HepG2 (cell line): ENCODE measurements around the gene C6orf136. TPM values are rescaled to one million over a fixed set of nuclear protein-coding genes. Genes with fewer than 3 reads are reported as not detected.
A peak's percentile ranks its signal among the peaks of the same experiment; 100 is the strongest.

Source experiments
- BRCA1 ChIP-seq: sonication (generic); formaldehyde crosslinking; IDR thresholded peaks from 2 replicates; pipeline ENCODE4 v1.4.0; 2020; ENCODE audit warnings: missing genetic modification reagents
- CCAR2 ChIP-seq: fragments of 200-400 bp; formaldehyde crosslinking; optimal IDR thresholded peaks from 2 replicates; pipeline ENCODE3; 2018; ENCODE audit warnings: low read depth, mild to moderate bottlenecking, low read length, moderate library complexity
- ELF4 ChIP-seq: sonication (generic); formaldehyde crosslinking; IDR thresholded peaks from 2 replicates; pipeline ENCODE4 v1.5.0; 2020; ENCODE audit warnings: missing genetic modification reagents, mild to moderate bottlenecking, moderate library complexity, borderline replicate concordance
- HNRNPK ChIP-seq: fragments of 200-400 bp; formaldehyde crosslinking; IDR thresholded peaks from 2 replicates; pipeline ENCODE4 v1.6.1; 2018; ENCODE audit warnings: low read length, low read depth, moderate library complexity, mild to moderate bottlenecking; ENCODE audit not compliant: poor library complexity, severe bottlenecking
- HOXD1 ChIP-seq: sonication (generic); formaldehyde crosslinking; IDR thresholded peaks from 2 replicates; pipeline ENCODE4 v1.5.0; 2020; ENCODE audit warnings: missing genetic modification reagents
- ISL2 ChIP-seq: sonication (generic); formaldehyde crosslinking; IDR thresholded peaks from 2 replicates; pipeline ENCODE4 v1.5.0; 2020; ENCODE audit warnings: missing genetic modification reagents
- PAF1 ChIP-seq: IDR thresholded peaks from 2 replicates; pipeline ENCODE4 v1.6.1; 2016; ENCODE audit warnings: missing genetic modification reagents, missing compliant biosample characterization
- POLR2A ChIP-seq, 2 experiments: IDR thresholded peaks; 2 replicates each; pipeline ENCODE4 v1.6.1; 2011; ENCODE audit warnings: low read depth in 2 of 2, low read length in 2 of 2, mild to moderate bottlenecking in 1 of 2, moderate library complexity in 1 of 2; ENCODE audit not compliant: insufficient read depth in 1 of 2
- POLR2AphosphoS5 ChIP-seq: IDR thresholded peaks from 2 replicates; pipeline ENCODE4 v1.6.1; 2012; ENCODE audit warnings: low read depth, low read length
- RXRB ChIP-seq: IDR thresholded peaks from 2 replicates; pipeline ENCODE4 v1.6.1; 2016; ENCODE audit warnings: borderline replicate concordance, missing genetic modification reagents, missing compliant biosample characterization
- SMARCC2 ChIP-seq: fragments of 450-650 bp; IDR thresholded peaks from 2 replicates; pipeline ENCODE4 v1.6.1; 2017; ENCODE audit warnings: antibody characterized with exemption, mild to moderate bottlenecking
- SSRP1 ChIP-seq: IDR thresholded peaks from 2 replicates; pipeline ENCODE4 v1.6.1; 2016; ENCODE audit warnings: control low read depth
- TRIM24 ChIP-seq: sonication (generic); formaldehyde crosslinking; IDR thresholded peaks from 2 replicates; pipeline ENCODE4 v1.8.0; 2022; ENCODE audit warnings: mild to moderate bottlenecking, missing genetic modification reagents
- ZC3H13 ChIP-seq: sonication (generic); formaldehyde crosslinking; IDR thresholded peaks from 2 replicates; pipeline ENCODE4 v1.8.1; 2023; ENCODE audit warnings: mild to moderate bottlenecking, missing genetic modification reagents, moderate library complexity
- ZNF335 ChIP-seq: sonication (generic); formaldehyde crosslinking; IDR thresholded peaks from 2 replicates; pipeline ENCODE4 v1.4.0; 2020; ENCODE audit warnings: missing genetic modification reagents
- ZNF746 ChIP-seq: sonication (generic); formaldehyde crosslinking; IDR thresholded peaks from 2 replicates; pipeline ENCODE4 v1.8.0; 2022; ENCODE audit warnings: mild to moderate bottlenecking, missing genetic modification reagents
- polyA plus RNA-seq, 8 experiments: library from polyadenylated mRNA; depleted of rRNA in 3 of 8; stranded (reverse) in 7 of 8; unstranded in 1 of 8; fragments of >200 nt; fragmentation: Illumina TruSeq in 4 of 8; extraction: Trizol in 4 of 8; gene quantifications; 2 replicates each; pipeline versions ENCODE4 v1.2.1 to v1.2.3, GENCODE V29; 2011 to 2016; ENCODE audit warnings: low read depth in 4 of 8, missing spikeins in 1 of 8, mixed read lengths in 1 of 8; ENCODE audit not compliant: insufficient read depth in 1 of 8
- total RNA-seq, 5 experiments: library from RNA; depleted of rRNA; stranded (reverse); fragments of >200 nt; fragmentation: Illumina TruSeq; extraction: Trizol; gene quantifications; 2 replicates each; pipeline ENCODE4 v1.2.3, GENCODE V29; 2016; ENCODE audit warnings: low read depth in 1 of 5
- TF ChIP-seq, protein P1 (sequence below): sonication (generic); formaldehyde crosslinking; IDR thresholded peaks from 2 replicates; pipeline ENCODE4 v1.4.0; 2020; ENCODE audit warnings: low read depth, mild to moderate bottlenecking, missing genetic modification reagents
- TF ChIP-seq, protein P2 (sequence below): sonication (generic); formaldehyde crosslinking; IDR thresholded peaks from 2 replicates; pipeline ENCODE4 v1.8.0; 2022; ENCODE audit warnings: mild to moderate bottlenecking, missing genetic modification reagents, borderline replicate concordance
- TF ChIP-seq, protein P3 (sequence below): sonication (generic); formaldehyde crosslinking; IDR thresholded peaks from 2 replicates; pipeline ENCODE4 v1.4.0; 2020; ENCODE audit warnings: missing genetic modification reagents
- TF ChIP-seq, protein P4 (sequence below): sonication (generic); formaldehyde crosslinking; IDR thresholded peaks from 2 replicates; pipeline ENCODE4 v1.5.0; 2020; ENCODE audit warnings: missing genetic modification reagents
- TF ChIP-seq, protein P5 (sequence below): sonication (generic); formaldehyde crosslinking; IDR thresholded peaks from 2 replicates; pipeline ENCODE4 v1.4.0; 2020; ENCODE audit warnings: missing genetic modification reagents
- TF ChIP-seq, protein P6 (sequence below): sonication (generic); formaldehyde crosslinking; IDR thresholded peaks from 2 replicates; pipeline ENCODE4 v1.4.0; 2020; ENCODE audit warnings: missing genetic modification reagents

C6orf136 gene
- total and polyA plus RNA-seq, 2 of the 13 experiments (the other 11 are each of a cell fraction or from before 2014, with no cell fraction given) = 12.0 to 26.2 TPM

DNA sequence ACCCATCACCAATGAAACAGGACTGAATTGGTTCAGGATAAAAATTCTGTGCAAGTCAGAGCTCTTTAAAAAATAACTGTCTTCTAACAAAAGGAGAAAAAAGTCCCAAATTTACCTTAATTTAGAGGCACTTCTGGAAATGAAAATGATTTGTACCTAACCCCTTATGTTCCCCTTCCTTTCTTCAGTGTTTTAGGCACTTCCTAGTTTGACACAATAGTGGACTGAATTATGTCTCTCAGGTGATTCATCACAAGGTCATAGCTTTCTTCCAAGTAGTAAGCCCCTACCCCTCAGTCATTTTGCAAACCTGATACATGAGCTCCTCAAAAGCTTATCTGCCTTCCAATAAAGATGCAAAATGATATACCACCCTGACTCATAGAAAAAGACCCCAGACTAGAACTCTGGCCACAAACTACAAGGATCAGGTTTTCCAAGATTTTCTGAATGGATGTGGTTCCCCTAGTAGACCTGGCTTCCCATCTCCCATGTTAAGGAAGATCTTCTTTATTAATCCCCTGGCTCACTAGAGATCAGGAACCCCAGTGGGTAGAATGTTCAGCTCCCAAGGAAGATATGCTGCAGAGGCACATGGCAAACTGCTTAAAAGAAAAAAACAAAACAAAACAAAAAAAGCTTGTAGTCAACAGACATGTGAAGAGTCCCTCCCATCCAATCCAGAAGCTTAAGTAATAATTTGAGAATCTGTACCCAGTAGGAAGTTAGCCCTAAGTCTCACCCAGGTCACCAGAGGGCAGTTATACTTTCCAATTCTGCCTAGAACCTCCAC, 33.5 kb upstream of the C6orf136 start (continued):
- TF ChIP-seq, protein P1, sequence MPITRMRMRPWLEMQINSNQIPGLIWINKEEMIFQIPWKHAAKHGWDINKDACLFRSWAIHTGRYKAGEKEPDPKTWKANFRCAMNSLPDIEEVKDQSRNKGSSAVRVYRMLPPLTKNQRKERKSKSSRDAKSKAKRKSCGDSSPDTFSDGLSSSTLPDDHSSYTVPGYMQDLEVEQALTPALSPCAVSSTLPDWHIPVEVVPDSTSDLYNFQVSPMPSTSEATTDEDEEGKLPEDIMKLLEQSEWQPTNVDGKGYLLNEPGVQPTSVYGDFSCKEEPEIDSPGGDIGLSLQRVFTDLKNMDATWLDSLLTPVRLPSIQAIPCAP (CRISPR knock-in tag) = no peak
- TF ChIP-seq ZNF746 (CRISPR knock-in tag) = no peak
- TF ChIP-seq, protein P2, sequence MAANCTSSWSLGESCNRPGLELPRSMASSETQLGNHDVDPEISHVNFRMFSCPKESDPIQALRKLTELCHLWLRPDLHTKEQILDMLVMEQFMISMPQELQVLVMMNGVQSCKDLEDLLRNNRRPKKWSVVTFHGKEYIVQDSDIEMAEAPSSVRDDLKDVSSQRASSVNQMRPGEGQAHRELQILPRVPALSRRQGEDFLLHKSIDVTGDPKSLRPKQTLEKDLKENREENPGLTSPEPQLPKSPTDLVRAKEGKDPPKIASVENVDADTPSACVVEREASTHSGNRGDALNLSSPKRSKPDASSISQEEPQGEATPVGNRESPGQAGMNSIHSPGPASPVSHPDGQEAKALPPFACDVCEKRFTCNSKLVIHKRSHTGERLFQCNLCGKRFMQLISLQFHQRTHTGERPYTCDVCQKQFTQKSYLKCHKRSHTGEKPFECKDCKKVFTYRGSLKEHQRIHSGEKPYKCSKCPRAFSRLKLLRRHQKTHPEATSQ (CRISPR knock-in tag) = no peak
- TF ChIP-seq SSRP1 (CRISPR knock-in tag) = no peak; the same call in 1 of the 2 replicates
- no peak for TF ChIP-seq HOXD1 (CRISPR knock-in tag)
- TF ChIP-seq, protein P3, sequence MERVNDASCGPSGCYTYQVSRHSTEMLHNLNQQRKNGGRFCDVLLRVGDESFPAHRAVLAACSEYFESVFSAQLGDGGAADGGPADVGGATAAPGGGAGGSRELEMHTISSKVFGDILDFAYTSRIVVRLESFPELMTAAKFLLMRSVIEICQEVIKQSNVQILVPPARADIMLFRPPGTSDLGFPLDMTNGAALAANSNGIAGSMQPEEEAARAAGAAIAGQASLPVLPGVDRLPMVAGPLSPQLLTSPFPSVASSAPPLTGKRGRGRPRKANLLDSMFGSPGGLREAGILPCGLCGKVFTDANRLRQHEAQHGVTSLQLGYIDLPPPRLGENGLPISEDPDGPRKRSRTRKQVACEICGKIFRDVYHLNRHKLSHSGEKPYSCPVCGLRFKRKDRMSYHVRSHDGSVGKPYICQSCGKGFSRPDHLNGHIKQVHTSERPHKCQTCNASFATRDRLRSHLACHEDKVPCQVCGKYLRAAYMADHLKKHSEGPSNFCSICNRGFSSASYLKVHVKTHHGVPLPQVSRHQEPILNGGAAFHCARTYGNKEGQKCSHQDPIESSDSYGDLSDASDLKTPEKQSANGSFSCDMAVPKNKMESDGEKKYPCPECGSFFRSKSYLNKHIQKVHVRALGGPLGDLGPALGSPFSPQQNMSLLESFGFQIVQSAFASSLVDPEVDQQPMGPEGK (CRISPR knock-in tag) = no peak
- TF ChIP-seq TRIM24 (CRISPR knock-in tag) = no peak
- TF ChIP-seq, protein P4, sequence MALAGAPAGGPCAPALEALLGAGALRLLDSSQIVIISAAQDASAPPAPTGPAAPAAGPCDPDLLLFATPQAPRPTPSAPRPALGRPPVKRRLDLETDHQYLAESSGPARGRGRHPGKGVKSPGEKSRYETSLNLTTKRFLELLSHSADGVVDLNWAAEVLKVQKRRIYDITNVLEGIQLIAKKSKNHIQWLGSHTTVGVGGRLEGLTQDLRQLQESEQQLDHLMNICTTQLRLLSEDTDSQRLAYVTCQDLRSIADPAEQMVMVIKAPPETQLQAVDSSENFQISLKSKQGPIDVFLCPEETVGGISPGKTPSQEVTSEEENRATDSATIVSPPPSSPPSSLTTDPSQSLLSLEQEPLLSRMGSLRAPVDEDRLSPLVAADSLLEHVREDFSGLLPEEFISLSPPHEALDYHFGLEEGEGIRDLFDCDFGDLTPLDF = no peak
- TF ChIP-seq POLR2AphosphoS5 = peak; percentile 63; the same call in 1 of the 2 replicates
- TF ChIP-seq POLR2A (IDR thresholded peaks at IDR 0.05; ENCODE audit: insufficient read depth in 1 of 2, low read depth in 2 of 2, low read length in 2 of 2) = peak in 1 of 2 experiments; percentile 22; a peak in 1 of 4 replicates
- TF ChIP-seq HNRNPK = peak; percentile 43
- TF ChIP-seq ZNF335 = no peak
- TF ChIP-seq, protein P5, sequence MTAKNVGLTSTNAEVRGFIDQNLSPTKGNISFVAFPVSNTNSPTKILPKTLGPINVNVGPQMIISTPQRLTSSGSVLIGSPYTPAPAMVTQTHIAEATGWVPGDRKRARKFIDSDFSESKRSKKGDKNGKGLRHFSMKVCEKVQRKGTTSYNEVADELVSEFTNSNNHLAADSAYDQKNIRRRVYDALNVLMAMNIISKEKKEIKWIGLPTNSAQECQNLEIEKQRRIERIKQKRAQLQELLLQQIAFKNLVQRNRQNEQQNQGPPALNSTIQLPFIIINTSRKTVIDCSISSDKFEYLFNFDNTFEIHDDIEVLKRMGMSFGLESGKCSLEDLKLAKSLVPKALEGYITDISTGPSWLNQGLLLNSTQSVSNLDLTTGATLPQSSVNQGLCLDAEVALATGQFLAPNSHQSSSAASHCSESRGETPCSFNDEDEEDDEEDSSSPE (CRISPR knock-in tag) = no peak
- TF ChIP-seq ELF4 = no peak
- TF ChIP-seq ISL2 (CRISPR knock-in tag) = 0 out of 2 replicates have a peak, but pooled peaks have one; percentile 0
- no peak for TF ChIP-seq BRCA1 (CRISPR knock-in tag)
- no peak for TF ChIP-seq SMARCC2
- TF ChIP-seq, protein P6, sequence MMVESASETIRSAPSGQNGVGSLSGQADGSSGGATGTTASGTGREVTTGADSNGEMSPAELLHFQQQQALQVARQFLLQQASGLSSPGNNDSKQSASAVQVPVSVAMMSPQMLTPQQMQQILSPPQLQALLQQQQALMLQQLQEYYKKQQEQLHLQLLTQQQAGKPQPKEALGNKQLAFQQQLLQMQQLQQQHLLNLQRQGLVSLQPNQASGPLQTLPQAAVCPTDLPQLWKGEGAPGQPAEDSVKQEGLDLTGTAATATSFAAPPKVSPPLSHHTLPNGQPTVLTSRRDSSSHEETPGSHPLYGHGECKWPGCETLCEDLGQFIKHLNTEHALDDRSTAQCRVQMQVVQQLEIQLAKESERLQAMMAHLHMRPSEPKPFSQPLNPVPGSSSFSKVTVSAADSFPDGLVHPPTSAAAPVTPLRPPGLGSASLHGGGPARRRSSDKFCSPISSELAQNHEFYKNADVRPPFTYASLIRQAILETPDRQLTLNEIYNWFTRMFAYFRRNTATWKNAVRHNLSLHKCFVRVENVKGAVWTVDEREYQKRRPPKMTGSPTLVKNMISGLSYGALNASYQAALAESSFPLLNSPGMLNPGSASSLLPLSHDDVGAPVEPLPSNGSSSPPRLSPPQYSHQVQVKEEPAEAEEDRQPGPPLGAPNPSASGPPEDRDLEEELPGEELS (CRISPR knock-in tag) = no peak
- peak; percentile 31 for TF ChIP-seq CCAR2
- TF ChIP-seq RXRB (CRISPR knock-in tag) = 0 out of 2 replicates have a peak, but pooled peaks have one; percentile 3
- no peak for TF ChIP-seq ZC3H13
- peak; percentile 63 for TF ChIP-seq PAF1 (CRISPR knock-in tag)
